Type B pancreatic cell (in vitro differentiated cells): ENCODE results near the gene PTGDS. TPM values are rescaled to one million over a fixed set of nuclear protein-coding genes. Genes with fewer than 3 reads are reported as not detected.

Experiments
- DNase-seq: peaks from one replicate; pipeline ENCODE4 v3.0.0; 2021; ENCODE audit warnings: mixed read lengths; ENCODE audit not compliant: unreplicated experiment; ENCODE audit errors: extremely low spot score
- H3K27ac Mint-ChIP-seq: 2 replicates; pipeline ENCODE4 v1.8.0; 2021; ENCODE audit warnings: mild to moderate bottlenecking, mixed read lengths
- H3K27me3 Mint-ChIP-seq: 2 replicates; pipeline ENCODE4 v1.8.0; 2021; ENCODE audit warnings: mixed read lengths
- H3K36me3 Mint-ChIP-seq: 2 replicates; pipeline ENCODE4 v1.8.0; 2021; ENCODE audit warnings: mixed read lengths
- H3K4me1 Mint-ChIP-seq: one replicate; pipeline ENCODE4 v1.8.0; 2021; ENCODE audit warnings: mixed read lengths; ENCODE audit not compliant: unreplicated experiment
- H3K4me3 Mint-ChIP-seq: 2 replicates; pipeline ENCODE4 v1.8.0; 2021; ENCODE audit warnings: mild to moderate bottlenecking, mixed read lengths
- H3K9me3 Mint-ChIP-seq: 2 replicates; pipeline ENCODE4 v1.8.0; 2021; ENCODE audit warnings: mixed read lengths
- CTCF ChIP-seq: fragments of 200-600 bp; sonication (generic); conservative IDR thresholded peaks from 2 replicates; pipeline ENCODE4 v1.5.0; 2021; ENCODE audit warnings: antibody characterized with exemption, mild to moderate bottlenecking
- total RNA-seq: library from RNA; stranded (reverse); gene quantifications from 2 replicates; pipeline ENCODE4 v1.2.1, GENCODE V29; 2021; ENCODE audit warnings: low replicate concordance

PTGDS gene
- total RNA-seq, 1 donor from 2014 or later, result 1.7 TPM

GRCh38 chr9:137007108-137007815 is 30.0 kb downstream of the PTGDS start:
- H3K27me3 Mint-ChIP-seq, result no peaks in the 10 kb centered on the region
- H3K36me3 Mint-ChIP-seq, result no peaks in the 10 kb centered on the region
- TF ChIP-seq CTCF, result no peak
- H3K4me1 Mint-ChIP-seq, result no peaks in the 10 kb centered on the region
- H3K4me3 Mint-ChIP-seq, result no peak overlapping the region
- DNase-seq, result no peak
- peaks cover 4% of the 10 kb centered on the region for H3K9me3 Mint-ChIP-seq
- no peak overlapping the region for H3K27ac Mint-ChIP-seq

GRCh38 chr9:137007816-137008270 is 30.5 kb downstream of the PTGDS start:
- TF ChIP-seq CTCF, result no peak
- no peak overlapping the region for H3K27ac Mint-ChIP-seq
- H3K36me3 Mint-ChIP-seq, result no peaks in the 10 kb centered on the region
- no peaks in the 10 kb centered on the region for H3K4me1 Mint-ChIP-seq
- no peak overlapping the region for H3K4me3 Mint-ChIP-seq
- H3K9me3 Mint-ChIP-seq, result peaks cover 4% of the 10 kb centered on the region
- DNase-seq, result no peak
- no peaks in the 10 kb centered on the region for H3K27me3 Mint-ChIP-seq

- Mint-ChIP-seq H3K4me3 (no peak overlapping the region), H3K27me3 (no peaks in the 10 kb centered on the region), H3K9me3 (peaks cover 4% of the 10 kb centered on the region), H3K36me3 (no peaks in the 10 kb centered on the region), H3K27ac (no peak overlapping the region), H3K4me1 (no peaks in the 10 kb centered on the region)
- no peak for DNase-seq
- TF ChIP-seq CTCF, result no peak
These were observed 31.0 kb downstream of the PTGDS start for GRCh38 chr9:137008312-137008711.

- no peaks in the 10 kb centered on the region for H3K4me1 Mint-ChIP-seq
- peaks cover 4% of the 10 kb centered on the region for H3K9me3 Mint-ChIP-seq
- no peak overlapping the region for H3K27ac Mint-ChIP-seq
- H3K4me3 Mint-ChIP-seq, result no peak overlapping the region
- no peaks in the 10 kb centered on the region for H3K36me3 Mint-ChIP-seq
- no peak for TF ChIP-seq CTCF
- DNase-seq, result no peak
- no peaks in the 10 kb centered on the region for H3K27me3 Mint-ChIP-seq
These were observed 31.9 kb downstream of the PTGDS start for GRCh38 chr9:137009217-137009616.

- Mint-ChIP-seq H3K4me1 (no peaks in the 10 kb centered on the region), H3K36me3 (no peaks in the 10 kb centered on the region)
- TF ChIP-seq CTCF, result no peak
These were observed 32.8 kb downstream of the PTGDS start for GRCh38 chr9:137009938-137010732.

More at GRCh38 chr9:137009938-137010732, 32.8 kb downstream of the PTGDS start:
- no peak overlapping the region for H3K4me3 Mint-ChIP-seq
- H3K27ac Mint-ChIP-seq, result no peak overlapping the region
- H3K27me3 Mint-ChIP-seq, result no peaks in the 10 kb centered on the region
- DNase-seq, result no peak
- H3K9me3 Mint-ChIP-seq, result no peaks in the 10 kb centered on the region
